A549 (cell line): ENCODE measurements around the gene AP3D1. TPM values are rescaled to one million over a fixed set of nuclear protein-coding genes. Genes with fewer than 3 reads are reported as not detected.

Source experiments
- ATAC-seq, 2 experiments: fragments of 200-7000 bp in 1 of 2; fragments of >200 bp in 1 of 2; cut with Nextera tagmentation in 1 of 2; cut with Tn5 transposase in 1 of 2; 3 replicates each; pipeline versions ENCODE4 v1.8.0 to v1.9.1; 2018 to 2020; ENCODE audit warnings: mild to moderate bottlenecking in 1 of 2, moderate library complexity in 1 of 2
- CTCF ChIA-PET: fragments of 300-600 bp; sonication (Branson Sonifier 250); formaldehyde crosslinking; extraction: SDS; loops from one replicate; lab custom pipeline; 2021; ENCODE audit warnings: antibody characterized with exemption, inconsistent platforms; lab: Yijun Ruan, JAX
- POLR2A ChIA-PET: fragments of 350-600 bp; formaldehyde crosslinking; extraction: SDS; loops from one replicate; lab custom pipeline; 2021; ENCODE audit warnings: antibody characterized with exemption, inconsistent platforms; lab: Yijun Ruan, JAX
- DNase-seq, 2 experiments: peaks; one replicate each; pipeline versions ENCODE4 v3.0.0 to v3.0.0-alpha.2; 2011 to 2016; ENCODE audit warnings: low read depth in 1 of 2, low spot score in 1 of 2
- FAIRE-seq: peaks from 2 replicates; lab custom pipeline; 2011; peaks lifted over from hg19 to GRCh38; lab: Jason Lieb, UNC
- H3K27ac ChIP-seq, 2 experiments: fragments of >200 bp; sonication (Bioruptor Twin); formaldehyde crosslinking; 3 replicates each; pipeline ENCODE4 v1.5.1; 2016 to 2017
- H3K4me1 ChIP-seq: fragments of >200 bp; sonication (Bioruptor Twin); formaldehyde crosslinking; 3 replicates; pipeline ENCODE4 v1.6.1; 2016
- H3K4me2 ChIP-seq: fragments of >200 bp; sonication (Bioruptor Twin); formaldehyde crosslinking; 3 replicates; pipeline ENCODE4 v1.6.1; 2016
- H3K4me3 ChIP-seq: fragments of >200 bp; sonication (Bioruptor Twin); formaldehyde crosslinking; 3 replicates; pipeline ENCODE4 v1.5.1; 2016
- H3K9me3 ChIP-seq: fragments of >200 bp; sonication (Bioruptor Twin); formaldehyde crosslinking; 3 replicates; pipeline ENCODE4 v1.6.1; 2016
- CBX8 ChIP-seq: fragments of 200-600 bp; sonication (generic); IDR thresholded peaks from 2 replicates; pipeline ENCODE4 v1.6.1; 2016
- CEBPB ChIP-seq, 2 experiments: fragments of >200 bp in 1 of 2; sonication (Bioruptor Twin) in 1 of 2; formaldehyde crosslinking in 1 of 2; IDR thresholded peaks; 2 replicates each; pipeline ENCODE4 v1.6.1; 2012 to 2016
- CHD2 ChIP-seq: fragments of 150-350 bp; IDR thresholded peaks from 2 replicates; pipeline ENCODE4 v1.6.1; 2014; ENCODE audit warnings: low read length; ENCODE audit not compliant: partially characterized antibody
- CHD4 ChIP-seq: fragments of 200-600 bp; sonication (generic); IDR thresholded peaks from 2 replicates; pipeline ENCODE4 v1.6.1; 2016; ENCODE audit warnings: antibody characterized with exemption, mild to moderate bottlenecking, borderline replicate concordance
- GATA3 ChIP-seq: IDR thresholded peaks from 2 replicates; pipeline ENCODE4 v1.6.1; 2012; ENCODE audit warnings: borderline replicate concordance
- JUN ChIP-seq, 2 experiments: fragments of >200 bp; sonication (Bioruptor Twin); formaldehyde crosslinking; IDR thresholded peaks; 2 replicates in 1 of 2; 3 replicates in 1 of 2; pipeline ENCODE4 v1.6.1; 2016 to 2017
- KDM1A ChIP-seq: fragments of 200-600 bp; sonication (generic); IDR thresholded peaks from 2 replicates; pipeline ENCODE4 v1.6.1; 2016; ENCODE audit warnings: low read depth, mild to moderate bottlenecking
- POLR2A ChIP-seq: IDR thresholded peaks from 2 replicates; pipeline ENCODE4 v1.6.1; 2012; ENCODE audit warnings: mild to moderate bottlenecking, low read length
- RCOR1 ChIP-seq: fragments of 150-350 bp; IDR thresholded peaks from 2 replicates; pipeline ENCODE4 v1.6.1; 2014; ENCODE audit warnings: antibody characterized with exemption, low read length, low read depth
- RFX5 ChIP-seq: fragments of 450-650 bp; IDR thresholded peaks from 2 replicates; pipeline ENCODE4 v1.7.1; 2014; ENCODE audit warnings: antibody characterized with exemption, mild to moderate bottlenecking, moderate library complexity
- TP53 ChIP-seq: fragments of 250-450 bp; sonication (Bioruptor Pico); IDR thresholded peaks from 2 replicates; pipeline ENCODE4 v1.5.0; 2021; ENCODE audit warnings: mild to moderate bottlenecking, moderate library complexity
- ZC3H11A ChIP-seq: fragments of 450-650 bp; IDR thresholded peaks from 2 replicates; pipeline ENCODE4 v1.6.1; 2014; ENCODE audit warnings: antibody characterized with exemption, mild to moderate bottlenecking
- ZFP36 ChIP-seq: fragments of 450-650 bp; IDR thresholded peaks from 2 replicates; pipeline ENCODE4 v1.6.1; 2014; ENCODE audit warnings: borderline replicate concordance; ENCODE audit not compliant: partially characterized antibody
- WGBS: methylation state at CpG from one replicate; pipeline ENCODE4 v1.1.6; 2017; ENCODE audit errors: missing lambda C conversion rate; 5-methylcytosine and 5-hydroxymethylcytosine counted together
- polyA plus RNA-seq, 4 experiments: library from polyadenylated mRNA; depleted of rRNA in 3 of 4; stranded (reverse); fragments of >200 nt; fragmentation: RNase III in 1 of 4; extraction: RNeasy Plus Mini Kit Qiagen cat#74134 plus additional on column Dnase treatment in 1 of 4; gene quantifications; 2 replicates in 3 of 4; 3 replicates in 1 of 4; pipeline ENCODE4 v1.2.3, GENCODE V29; 2011 to 2017
- TF ChIP-seq, protein P1 (sequence below): IDR thresholded peaks from 2 replicates; pipeline ENCODE4 v1.6.1; 2012
- TF ChIP-seq, protein P2 (sequence below): IDR thresholded peaks from 2 replicates; pipeline ENCODE4 v1.6.1; 2012
- TF ChIP-seq, protein P3 (sequence below): fragments of >200 bp; sonication (Bioruptor Twin); formaldehyde crosslinking; IDR thresholded peaks from 3 replicates; pipeline ENCODE4 v1.6.1; 2016
- TF ChIP-seq, protein P4 (sequence below): fragments of 250-450 bp; sonication (Bioruptor Pico); IDR thresholded peaks from 2 replicates; pipeline ENCODE4 v1.5.0; 2021; ENCODE audit warnings: mild to moderate bottlenecking, moderate library complexity, borderline replicate concordance
- TF ChIP-seq, protein P5 (sequence below): fragments of 150-350 bp; IDR thresholded peaks from 2 replicates; pipeline ENCODE4 v1.6.1; 2014; ENCODE audit warnings: low read depth, mild to moderate bottlenecking, low read length
- TF ChIP-seq, protein P6 (sequence below): fragments of >200 bp; sonication (Bioruptor Twin); formaldehyde crosslinking; IDR thresholded peaks from 3 replicates; pipeline ENCODE4 v1.5.1; 2016

The AP3D1 gene
- polyA plus RNA-seq, 2 of the 4 experiments (the other 2 are of a cell fraction), result 44.4 to 66.9 TPM

DNA sequence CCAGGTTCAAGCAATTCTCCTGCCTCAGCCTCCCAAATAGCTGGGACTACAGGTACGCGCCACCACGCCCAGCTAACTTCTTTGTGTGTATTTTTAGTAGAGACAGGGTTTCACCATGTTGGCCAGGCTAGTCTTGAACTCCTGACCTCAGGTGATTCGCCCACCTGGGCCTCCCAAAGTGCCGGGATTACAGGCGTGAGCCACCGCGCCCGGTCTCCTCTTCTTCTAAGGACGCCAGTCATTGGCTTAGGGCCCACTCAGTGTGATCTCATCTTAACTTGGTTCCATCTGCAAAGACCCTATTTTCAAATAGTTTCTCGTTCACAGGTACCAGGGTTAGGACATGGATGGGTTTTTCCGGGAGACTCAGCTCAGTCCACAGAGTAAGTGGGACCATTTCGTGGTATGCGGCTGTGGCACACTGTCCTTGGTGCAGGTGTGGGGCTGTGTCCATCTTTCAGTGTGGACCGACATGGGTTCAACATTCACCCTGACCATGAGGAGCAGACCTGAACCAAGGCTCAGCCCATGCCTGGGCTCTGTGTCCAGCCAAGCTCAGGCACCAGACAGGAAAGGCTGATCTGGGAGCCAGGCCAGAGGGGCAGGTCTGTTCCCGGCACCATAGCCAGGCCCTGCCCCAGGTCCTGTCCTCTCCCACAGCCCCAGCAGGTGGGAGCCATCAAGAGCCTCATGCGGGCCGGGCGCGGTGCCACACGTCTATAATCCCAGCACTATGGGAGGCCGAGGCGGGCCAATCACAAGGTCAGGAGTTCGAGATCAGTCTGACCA lies 97.6 kb downstream of the AP3D1 start:
- H3K27ac ChIP-seq, result peak overlapping the region; percentile 27 to 76; a peak in 3 of 6 replicates

DNA sequence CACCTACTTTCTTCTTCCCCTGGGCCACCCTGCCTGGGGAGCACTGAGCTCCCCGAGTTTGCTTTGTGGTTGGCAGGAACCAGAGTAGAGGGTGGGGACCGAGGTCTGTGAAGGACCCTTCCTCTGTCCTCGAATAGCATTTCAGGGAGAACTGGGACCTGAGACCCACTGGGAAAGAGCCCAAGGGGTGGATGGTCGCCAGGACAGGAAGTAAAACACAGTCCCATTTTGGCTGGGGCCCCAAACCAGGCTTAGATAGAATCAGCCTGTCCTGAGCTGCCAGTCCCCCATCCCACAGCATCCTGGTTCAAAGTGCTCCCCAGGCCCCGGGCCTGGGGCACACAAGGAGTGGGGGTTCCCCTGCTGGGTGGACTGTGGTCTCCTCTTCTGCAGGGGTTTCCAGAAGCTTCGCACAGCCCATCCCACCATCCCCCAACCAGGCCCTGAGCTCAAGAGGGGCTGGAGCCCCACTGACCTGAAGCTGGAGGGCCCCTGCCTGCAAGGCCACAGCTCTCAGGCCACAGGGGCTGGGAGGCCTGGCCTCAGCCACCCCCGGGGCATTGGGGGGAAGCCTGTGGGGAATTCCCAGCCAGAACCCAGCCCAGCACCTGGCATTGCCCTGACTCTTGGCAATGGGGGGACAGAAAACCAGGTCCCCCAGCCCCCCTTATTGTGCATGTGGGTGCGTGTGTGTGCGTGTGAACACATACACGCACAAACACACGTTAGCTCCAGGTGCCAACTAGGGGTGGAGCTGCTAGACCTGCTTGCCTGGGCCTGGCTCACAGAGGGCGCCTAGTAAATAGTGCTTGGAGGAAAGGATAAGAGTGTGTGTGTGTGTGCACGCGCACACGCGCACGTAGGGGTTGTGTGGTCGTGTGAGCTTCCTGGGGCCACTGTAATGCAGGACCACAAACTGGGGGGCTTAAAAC lies 99.3 kb downstream of the AP3D1 start:
- H3K27ac ChIP-seq, result peak overlapping the region; percentile 93 to 100
- DNase-seq (no peak), FAIRE-seq (no peak), ATAC-seq (no peak)
- peak overlapping the region; percentile 99 for H3K4me3 ChIP-seq
- POLR2A ChIA-PET, result interaction anchor here (0.6 to 1.1 kb wide), 3 partner anchors 9 to 20 kb away, joined by 3 to 12 read pairs (median 5); no protein-coding TSS in a partner anchor
- peak overlapping the region; percentile 85 for H3K4me2 ChIP-seq
- H3K9me3 ChIP-seq, result no peaks in the 10 kb centered on the region
- TF ChIP-seq TP53, result no peak
- peak; percentile 15; the same call in 1 of the 2 replicates for TF ChIP-seq KDM1A
- WGBS, result 80% methylated on average over 14 of the region's 18 CpGs
- peaks cover 59% of the 10 kb centered on the region for H3K4me1 ChIP-seq
- CTCF ChIA-PET, result interaction anchor here (0.6 to 3.3 kb wide), 8 partner anchors 8 to 122 kb away, joined by 3 to 10 read pairs (median 4); no protein-coding TSS in a partner anchor

More for the DNA sequence above, 97.6 kb downstream of the AP3D1 start:
- Histone ChIP-seq H3K9me3 (no peaks in the 10 kb centered on the region), H3K4me2 (no peak overlapping the region), H3K4me3 (no peak overlapping the region), H3K4me1 (peaks cover 59% of the 10 kb centered on the region)
- DNase-seq, result no peak
- TF ChIP-seq CHD2, result no peak
- POLR2A ChIA-PET, result no interaction called here
- no peak for FAIRE-seq
- ATAC-seq, result no peak
- CTCF ChIA-PET, result interaction anchor here (2.6 to 3.3 kb wide), 2 partner anchors 16 to 34 kb away, joined by 9 to 10 read pairs; no protein-coding TSS in a partner anchor
- WGBS, result 89% methylated on average over 20 of the region's 24 CpGs

DNA sequence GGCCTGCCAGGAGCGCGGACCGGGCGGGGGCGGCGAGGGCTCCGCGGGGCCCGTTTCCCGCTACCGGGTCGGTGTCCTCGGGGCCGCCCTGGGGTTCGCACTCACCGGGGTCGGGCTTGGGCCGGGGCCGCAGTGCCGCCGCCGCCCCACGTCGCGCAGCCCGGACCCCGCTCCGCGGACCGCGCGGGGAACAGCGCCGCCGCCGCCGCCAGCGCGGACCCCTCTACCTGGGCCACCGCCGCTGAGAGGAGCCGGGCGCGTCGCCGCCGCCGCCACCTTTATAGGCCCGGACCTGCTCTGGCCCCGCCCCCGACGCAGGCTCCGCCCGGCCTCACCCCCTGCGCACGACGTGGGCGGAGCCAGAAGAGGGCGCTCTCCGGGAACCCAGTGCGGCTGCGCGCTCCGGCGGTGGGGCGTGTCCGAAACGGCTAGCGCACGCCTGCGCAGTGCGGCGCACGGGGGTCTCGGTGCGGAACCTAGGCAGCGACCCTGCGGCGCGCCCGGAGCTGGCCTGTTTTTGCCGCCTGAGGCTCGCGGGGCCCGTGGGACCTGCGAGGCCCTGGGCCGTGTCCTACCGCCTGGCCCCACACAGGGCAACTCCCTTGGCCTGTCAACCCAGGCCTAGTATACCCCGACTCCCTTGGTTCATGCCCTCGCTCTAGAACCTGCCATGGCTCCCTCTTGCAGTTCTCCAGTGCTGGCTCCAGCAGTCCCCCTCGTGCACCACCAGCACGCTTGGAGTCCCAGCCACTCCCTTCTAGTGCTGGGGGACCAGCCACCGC lies 100.2 kb downstream of the AP3D1 start, which contains the start of gene MKNK2:
Gene MKNK2, minus strand, starts transcription at position 254 of the 782 bp plus-strand sequence. CDS start 393 bp downstream, outside the sequence.
- CTCF ChIA-PET, result interaction anchor here (1.1 to 3.3 kb wide), 6 partner anchors 8 to 121 kb away, joined by 3 to 9 read pairs (median 4); no protein-coding TSS in a partner anchor
- peak within 1 kb of the TSS; percentile 99 for H3K4me3 ChIP-seq
- FAIRE-seq, result no peak
- H3K4me2 ChIP-seq, result peak within 1 kb of the TSS; percentile 85
- H3K27ac ChIP-seq, result peak within 1 kb of the TSS; percentile 95 to 100
- H3K4me1 ChIP-seq, result peaks cover 61% of the 10 kb centered on the region
- peak; percentile 51 to 69 for ATAC-seq
- 83% methylated on average over 1 of the region's 93 CpGs for WGBS
- DNase-seq, result peak; percentile 41 to 79
- POLR2A ChIA-PET, result interaction anchor here (0.6 to 1.1 kb wide), 2 partner anchors 9 to 19 kb away, joined by 3 to 12 read pairs; no protein-coding TSS in a partner anchor
- no peaks in the 10 kb centered on the region for H3K9me3 ChIP-seq
- TF ChIP-seq, protein P1, sequence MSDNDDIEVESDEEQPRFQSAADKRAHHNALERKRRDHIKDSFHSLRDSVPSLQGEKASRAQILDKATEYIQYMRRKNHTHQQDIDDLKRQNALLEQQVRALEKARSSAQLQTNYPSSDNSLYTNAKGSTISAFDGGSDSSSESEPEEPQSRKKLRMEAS, result no peak
- TF ChIP-seq, protein P2, sequence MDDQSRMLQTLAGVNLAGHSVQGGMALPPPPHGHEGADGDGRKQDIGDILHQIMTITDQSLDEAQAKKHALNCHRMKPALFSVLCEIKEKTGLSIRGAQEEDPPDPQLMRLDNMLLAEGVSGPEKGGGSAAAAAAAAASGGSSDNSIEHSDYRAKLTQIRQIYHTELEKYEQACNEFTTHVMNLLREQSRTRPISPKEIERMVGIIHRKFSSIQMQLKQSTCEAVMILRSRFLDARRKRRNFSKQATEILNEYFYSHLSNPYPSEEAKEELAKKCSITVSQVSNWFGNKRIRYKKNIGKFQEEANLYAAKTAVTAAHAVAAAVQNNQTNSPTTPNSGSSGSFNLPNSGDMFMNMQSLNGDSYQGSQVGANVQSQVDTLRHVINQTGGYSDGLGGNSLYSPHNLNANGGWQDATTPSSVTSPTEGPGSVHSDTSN, result peak; percentile 61; the same call in 1 of the 2 replicates
- TF ChIP-seq KDM1A, result peak; percentile 93
- TF ChIP-seq, protein P3, sequence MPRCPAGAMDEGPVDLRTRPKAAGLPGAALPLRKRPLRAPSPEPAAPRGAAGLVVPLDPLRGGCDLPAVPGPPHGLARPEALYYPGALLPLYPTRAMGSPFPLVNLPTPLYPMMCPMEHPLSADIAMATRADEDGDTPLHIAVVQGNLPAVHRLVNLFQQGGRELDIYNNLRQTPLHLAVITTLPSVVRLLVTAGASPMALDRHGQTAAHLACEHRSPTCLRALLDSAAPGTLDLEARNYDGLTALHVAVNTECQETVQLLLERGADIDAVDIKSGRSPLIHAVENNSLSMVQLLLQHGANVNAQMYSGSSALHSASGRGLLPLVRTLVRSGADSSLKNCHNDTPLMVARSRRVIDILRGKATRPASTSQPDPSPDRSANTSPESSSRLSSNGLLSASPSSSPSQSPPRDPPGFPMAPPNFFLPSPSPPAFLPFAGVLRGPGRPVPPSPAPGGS, result peak; percentile 98
- peak; percentile 93 to 98 for TF ChIP-seq JUN (IDR thresholded peaks at IDR 0.05)
- TF ChIP-seq CEBPB (IDR thresholded peaks at IDR 0.05), result no peak
- TF ChIP-seq, protein P4, sequence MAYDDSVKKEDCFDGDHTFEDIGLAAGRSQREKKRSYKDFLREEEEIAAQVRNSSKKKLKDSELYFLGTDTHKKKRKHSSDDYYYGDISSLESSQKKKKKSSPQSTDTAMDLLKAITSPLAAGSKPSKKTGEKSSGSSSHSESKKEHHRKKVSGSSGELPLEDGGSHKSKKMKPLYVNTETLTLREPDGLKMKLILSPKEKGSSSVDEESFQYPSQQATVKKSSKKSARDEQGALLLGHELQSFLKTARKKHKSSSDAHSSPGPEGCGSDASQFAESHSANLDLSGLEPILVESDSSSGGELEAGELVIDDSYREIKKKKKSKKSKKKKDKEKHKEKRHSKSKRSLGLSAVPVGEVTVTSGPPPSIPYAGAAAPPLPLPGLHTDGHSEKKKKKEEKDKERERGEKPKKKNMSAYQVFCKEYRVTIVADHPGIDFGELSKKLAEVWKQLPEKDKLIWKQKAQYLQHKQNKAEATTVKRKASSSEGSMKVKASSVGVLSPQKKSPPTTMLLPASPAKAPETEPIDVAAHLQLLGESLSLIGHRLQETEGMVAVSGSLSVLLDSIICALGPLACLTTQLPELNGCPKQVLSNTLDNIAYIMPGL (CRISPR knock-in tag), result no peak
- 0 out of 2 replicates have a peak, but pooled peaks have one; percentile 54 for TF ChIP-seq RCOR1
- TF ChIP-seq RFX5, result no peak
- no peak for TF ChIP-seq CBX8
- TF ChIP-seq, protein P5, sequence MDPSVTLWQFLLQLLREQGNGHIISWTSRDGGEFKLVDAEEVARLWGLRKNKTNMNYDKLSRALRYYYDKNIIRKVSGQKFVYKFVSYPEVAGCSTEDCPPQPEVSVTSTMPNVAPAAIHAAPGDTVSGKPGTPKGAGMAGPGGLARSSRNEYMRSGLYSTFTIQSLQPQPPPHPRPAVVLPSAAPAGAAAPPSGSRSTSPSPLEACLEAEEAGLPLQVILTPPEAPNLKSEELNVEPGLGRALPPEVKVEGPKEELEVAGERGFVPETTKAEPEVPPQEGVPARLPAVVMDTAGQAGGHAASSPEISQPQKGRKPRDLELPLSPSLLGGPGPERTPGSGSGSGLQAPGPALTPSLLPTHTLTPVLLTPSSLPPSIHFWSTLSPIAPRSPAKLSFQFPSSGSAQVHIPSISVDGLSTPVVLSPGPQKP, result no peak
- TF ChIP-seq ZFP36, result peak; percentile 95
- TF ChIP-seq TP53, result no peak
- 0 out of 2 replicates have a peak, but pooled peaks have one; percentile 43 for TF ChIP-seq CHD4
- 0 out of 2 replicates have a peak, but pooled peaks have one; percentile 20 for TF ChIP-seq GATA3
- TF ChIP-seq ZC3H11A, result no peak
- TF ChIP-seq, protein P6, sequence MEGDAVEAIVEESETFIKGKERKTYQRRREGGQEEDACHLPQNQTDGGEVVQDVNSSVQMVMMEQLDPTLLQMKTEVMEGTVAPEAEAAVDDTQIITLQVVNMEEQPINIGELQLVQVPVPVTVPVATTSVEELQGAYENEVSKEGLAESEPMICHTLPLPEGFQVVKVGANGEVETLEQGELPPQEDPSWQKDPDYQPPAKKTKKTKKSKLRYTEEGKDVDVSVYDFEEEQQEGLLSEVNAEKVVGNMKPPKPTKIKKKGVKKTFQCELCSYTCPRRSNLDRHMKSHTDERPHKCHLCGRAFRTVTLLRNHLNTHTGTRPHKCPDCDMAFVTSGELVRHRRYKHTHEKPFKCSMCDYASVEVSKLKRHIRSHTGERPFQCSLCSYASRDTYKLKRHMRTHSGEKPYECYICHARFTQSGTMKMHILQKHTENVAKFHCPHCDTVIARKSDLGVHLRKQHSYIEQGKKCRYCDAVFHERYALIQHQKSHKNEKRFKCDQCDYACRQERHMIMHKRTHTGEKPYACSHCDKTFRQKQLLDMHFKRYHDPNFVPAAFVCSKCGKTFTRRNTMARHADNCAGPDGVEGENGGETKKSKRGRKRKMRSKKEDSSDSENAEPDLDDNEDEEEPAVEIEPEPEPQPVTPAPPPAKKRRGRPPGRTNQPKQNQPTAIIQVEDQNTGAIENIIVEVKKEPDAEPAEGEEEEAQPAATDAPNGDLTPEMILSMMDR, result peak; percentile 23; the same call in 2 of the 3 replicates
- peak; percentile 98 for TF ChIP-seq POLR2A
